ENCODE data around the gene GAMT. TPM values are rescaled to one million over a fixed set of nuclear protein-coding genes. Genes with fewer than 3 reads are reported as not detected.

The GAMT gene
- polyA plus RNA-seq, 4 donors = 24.4 to 44.5 (median 40.2) TPM

DNA sequence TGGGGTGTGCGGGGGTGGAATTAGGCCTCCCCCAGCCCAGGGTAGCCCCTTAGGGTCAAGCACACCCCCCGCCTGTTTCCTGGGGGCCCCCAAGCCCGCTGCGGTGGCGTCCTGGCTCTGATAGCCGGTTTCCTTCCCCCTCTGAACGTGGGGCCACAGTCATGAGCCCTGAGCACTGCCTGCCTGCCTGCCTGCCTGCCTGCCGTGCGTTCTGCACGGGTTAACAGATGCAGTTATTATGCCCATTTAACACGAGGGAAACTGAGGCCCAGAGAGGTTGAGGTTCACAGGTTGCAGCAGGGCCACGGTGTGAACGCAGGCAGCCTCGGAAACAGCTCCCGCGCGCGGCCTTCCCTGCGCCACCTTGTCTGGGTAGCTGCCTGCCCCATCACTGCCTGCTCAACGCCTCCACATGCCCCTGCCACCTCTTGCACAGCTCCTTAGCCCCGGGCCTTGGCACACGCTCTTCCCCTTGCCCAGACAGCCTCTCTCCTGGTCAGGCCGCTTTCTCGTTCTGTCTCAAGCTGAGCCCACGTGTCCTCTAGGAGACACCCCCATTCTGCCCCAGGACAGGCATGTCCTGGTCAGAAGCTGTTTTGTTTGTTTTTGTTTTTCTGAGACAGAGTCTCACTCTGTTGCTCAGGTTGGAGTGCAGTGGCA lies 1.2 kb upstream of the GAMT start:
- DNase-seq (ENCODE audit: low read depth in 4 of 4, low spot score in 2 of 4) = no peak

GRCh38 chr19:1401889-1402217 lies 511 bp upstream of the GAMT start:
- DNase-seq (ENCODE audit: low read depth in 4 of 4, low spot score in 2 of 4) = no peak

DNA sequence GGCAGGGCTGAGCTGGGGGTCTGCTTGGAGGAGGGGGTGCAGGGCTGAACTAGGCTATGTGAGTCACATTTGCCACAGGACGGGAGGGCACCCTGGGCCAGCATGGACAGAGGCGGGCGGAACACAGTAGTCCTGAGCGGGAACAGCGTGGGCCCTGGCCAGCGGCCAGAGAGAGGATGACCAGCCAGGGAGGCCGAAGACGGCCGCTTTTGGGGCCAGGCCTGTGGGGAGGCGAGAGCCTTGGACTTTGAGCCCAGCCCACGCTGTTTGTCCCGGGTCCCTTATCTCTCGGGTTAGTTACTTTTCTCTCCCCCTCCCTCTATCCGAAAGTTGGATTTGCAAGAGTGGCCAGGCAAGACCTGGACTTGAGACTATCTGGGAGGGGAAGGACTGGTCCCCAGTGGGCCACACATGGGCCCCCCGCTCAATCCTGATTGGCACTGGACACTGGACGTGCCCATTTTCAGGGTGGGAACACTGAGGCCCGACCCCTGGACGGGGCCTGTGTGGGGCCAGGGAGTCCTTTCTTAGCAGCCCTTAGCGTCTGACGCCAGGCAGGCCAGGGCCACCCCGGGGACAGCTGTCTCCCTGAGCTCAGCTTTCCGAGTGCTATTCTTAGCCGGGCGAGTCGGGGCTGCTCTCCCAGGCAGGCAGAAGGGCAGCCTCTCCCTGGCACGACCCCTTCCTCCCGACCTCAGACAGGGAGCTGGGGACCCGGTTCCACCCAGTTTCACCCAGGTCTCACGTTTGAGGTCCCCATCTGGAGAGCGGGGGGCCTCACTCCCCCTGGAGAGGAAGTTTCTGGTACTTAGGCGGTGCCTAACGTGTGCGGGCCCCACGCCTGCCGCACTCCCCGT lies 833 bp downstream of the GAMT start:
- no peak for DNase-seq (ENCODE audit: low read depth in 4 of 4, low spot score in 2 of 4)

DNA sequence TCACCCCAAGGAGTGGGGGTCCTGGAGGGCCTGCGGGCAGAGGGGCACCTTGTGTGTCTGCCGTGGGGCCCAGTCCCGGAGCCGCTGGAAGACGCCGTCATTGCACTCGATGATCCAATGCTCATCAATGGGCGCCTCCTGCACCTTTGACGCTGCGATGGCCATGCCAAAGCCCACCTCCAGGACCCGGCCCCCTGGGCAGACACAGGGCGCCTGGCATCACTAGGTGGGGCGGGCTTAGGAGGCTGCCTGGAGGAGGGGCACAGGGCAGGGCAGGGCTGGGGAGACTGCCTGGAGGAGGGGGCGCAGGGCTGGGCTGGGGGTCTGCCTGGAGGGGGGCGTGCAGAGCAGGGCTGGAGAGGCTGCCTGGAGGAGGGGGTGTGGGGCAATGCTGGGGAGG lies 1.6 kb downstream of the GAMT start:
- DNase-seq (ENCODE audit: low read depth in 4 of 4, low spot score in 2 of 4) = no peak

GRCh38 chr19:1399079-1399478 lies 2.3 kb downstream of the GAMT start:
- DNase-seq (ENCODE audit: low read depth in 4 of 4, low spot score in 2 of 4) = no peak

DNA sequence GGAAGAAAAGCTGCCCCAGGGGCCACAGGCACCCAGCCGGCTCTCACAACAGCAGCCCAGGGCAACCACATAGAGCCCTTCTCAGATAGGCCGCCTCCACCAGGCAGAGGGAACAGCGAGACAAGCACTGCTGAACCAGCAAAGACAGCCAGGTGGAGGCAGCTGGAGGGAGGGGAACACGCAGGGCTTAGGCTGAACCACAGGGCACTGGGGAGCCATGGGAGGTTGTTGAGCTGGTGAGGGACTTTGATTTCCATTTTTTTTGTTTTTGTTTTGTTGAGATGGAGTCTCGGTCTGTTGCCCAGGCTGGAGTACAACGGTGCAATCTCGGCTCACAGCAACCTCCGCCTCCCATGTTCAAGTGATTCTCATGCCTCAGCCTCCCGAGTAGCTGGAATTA lies 3.5 kb downstream of the GAMT start:
- no peak for DNase-seq (ENCODE audit: low read depth in 4 of 4, low spot score in 2 of 4)

- no peak for DNase-seq (ENCODE audit: low read depth in 4 of 4, low spot score in 2 of 4)
These were observed 4.3 kb downstream of the GAMT start for GRCh38 chr19:1396768-1397679.

DNA sequence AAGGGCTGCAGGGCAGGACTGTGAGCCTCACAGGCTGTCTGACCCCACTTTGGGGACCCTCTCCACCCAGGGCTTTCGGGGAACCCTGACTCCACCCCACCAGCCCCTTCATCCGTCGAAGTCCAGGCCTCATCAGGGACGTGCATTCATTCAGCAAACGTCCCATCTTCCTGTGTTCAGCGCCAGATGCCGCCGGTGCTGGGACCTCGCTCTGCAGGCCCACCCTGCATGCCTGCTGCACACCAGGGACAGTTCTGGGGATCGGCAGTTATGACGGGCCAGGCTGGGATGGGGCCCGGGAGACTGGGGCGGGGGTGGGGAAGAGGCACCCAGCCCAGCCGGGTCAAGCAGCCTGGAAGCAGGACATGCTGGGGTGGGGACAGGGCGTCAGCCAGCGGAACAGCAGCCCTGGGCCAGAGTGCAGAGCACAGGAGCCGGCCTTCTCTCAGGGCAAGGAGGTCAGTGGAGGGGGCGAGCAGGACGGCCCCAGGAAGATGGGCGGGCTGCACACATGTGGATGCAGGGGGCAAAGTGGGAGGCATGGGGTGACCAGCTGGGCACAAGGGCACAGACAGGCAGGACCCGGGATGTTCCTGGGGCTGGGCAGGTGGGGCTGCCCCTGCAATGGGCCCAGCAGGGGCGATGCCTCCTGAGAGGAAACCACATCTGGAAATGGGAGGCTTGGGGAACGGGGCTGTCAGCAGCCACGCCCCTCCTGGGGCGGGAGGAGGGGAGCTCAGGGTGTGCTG lies 5.1 kb downstream of the GAMT start:
- no peak for DNase-seq (ENCODE audit: low read depth in 4 of 4, low spot score in 2 of 4)

GRCh38 chr19:1395194-1396018 lies 5.9 kb downstream of the GAMT start:
- DNase-seq (ENCODE audit: low read depth in 4 of 4, low spot score in 2 of 4) = no peak

- no peak for DNase-seq (ENCODE audit: low read depth in 4 of 4, low spot score in 2 of 4)
These were observed 6.8 kb downstream of the GAMT start for GRCh38 chr19:1394252-1395193.

GRCh38 chr19:1393841-1394240 lies 7.5 kb downstream of the GAMT start:
- no peak for DNase-seq (ENCODE audit: low read depth in 4 of 4, low spot score in 2 of 4)

DNA sequence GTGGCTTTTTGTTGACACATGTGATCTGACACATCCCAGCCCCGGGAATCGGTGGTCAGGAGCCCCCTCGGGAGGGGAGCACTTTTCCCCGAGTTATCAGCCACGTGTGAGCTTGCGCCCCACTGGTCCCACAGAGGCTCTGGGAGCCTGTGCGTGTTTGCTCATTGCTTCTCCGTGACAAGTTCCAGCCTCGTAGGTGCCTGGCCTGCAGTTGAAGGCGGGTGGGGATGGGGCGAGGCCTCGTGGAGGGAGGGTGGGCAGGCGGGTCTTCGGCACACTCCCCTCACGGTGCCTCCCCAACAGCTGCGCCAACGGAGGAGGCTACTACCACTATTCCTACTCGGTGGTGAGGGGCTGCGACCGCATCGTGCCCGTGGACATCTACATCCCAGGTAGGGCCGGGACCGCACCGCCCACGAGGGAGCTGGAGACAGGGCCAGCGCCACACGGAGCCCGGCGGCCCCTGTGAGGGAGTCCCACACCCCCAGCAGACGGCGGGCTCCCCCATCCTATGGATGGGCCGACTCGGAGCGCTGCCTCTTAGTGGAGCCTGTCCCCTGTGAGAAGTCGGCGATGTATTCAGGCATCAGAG lies 8.3 kb downstream of the GAMT start:
- no peak for DNase-seq (ENCODE audit: low read depth in 4 of 4, low spot score in 2 of 4)

DNA sequence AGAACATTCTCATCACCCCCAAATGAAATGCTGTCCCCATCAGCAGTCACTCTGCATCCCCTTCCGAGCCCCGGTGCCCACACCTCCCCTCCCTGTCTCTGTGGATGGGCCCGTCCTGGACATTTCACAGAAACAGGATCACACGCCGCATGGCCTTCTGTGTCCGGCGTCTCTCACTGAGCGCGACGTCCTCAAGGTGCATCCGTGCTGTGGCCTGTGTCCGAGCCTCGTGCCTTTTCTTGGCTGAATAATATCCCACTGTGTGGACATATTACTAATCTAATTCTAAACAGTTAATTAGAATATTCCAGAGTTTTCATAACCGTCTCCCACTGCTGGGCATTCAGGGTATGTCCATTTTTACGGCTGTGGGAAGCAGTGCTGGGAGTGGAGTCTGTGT lies 8.9 kb downstream of the GAMT start:
- DNase-seq (ENCODE audit: low read depth in 4 of 4, low spot score in 2 of 4) = no peak

DNA sequence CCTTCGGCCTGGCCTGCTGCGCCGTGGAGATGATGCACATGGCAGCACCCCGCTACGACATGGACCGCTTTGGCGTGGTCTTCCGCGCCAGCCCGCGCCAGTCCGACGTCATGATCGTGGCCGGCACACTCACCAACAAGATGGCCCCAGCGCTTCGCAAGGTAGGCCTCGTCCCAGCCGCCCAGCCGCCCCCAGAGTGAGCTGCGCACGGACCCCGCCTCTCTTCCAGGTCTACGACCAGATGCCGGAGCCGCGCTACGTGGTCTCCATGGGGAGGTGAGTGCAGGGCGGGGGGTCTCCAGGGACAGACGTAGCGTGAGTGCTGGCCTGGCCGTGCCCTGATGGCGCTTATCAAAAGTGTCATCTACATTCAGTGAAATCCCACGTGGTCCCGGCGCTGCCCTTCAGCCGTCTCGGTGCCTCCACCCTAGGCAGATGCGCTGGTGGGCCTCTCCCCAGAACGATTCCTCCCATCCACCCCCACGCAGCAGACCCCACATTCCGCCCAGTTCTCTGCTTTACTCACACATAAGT lies 10.4 kb downstream of the GAMT start:
- no peak for DNase-seq (ENCODE audit: low read depth in 4 of 4, low spot score in 2 of 4)

DNA sequence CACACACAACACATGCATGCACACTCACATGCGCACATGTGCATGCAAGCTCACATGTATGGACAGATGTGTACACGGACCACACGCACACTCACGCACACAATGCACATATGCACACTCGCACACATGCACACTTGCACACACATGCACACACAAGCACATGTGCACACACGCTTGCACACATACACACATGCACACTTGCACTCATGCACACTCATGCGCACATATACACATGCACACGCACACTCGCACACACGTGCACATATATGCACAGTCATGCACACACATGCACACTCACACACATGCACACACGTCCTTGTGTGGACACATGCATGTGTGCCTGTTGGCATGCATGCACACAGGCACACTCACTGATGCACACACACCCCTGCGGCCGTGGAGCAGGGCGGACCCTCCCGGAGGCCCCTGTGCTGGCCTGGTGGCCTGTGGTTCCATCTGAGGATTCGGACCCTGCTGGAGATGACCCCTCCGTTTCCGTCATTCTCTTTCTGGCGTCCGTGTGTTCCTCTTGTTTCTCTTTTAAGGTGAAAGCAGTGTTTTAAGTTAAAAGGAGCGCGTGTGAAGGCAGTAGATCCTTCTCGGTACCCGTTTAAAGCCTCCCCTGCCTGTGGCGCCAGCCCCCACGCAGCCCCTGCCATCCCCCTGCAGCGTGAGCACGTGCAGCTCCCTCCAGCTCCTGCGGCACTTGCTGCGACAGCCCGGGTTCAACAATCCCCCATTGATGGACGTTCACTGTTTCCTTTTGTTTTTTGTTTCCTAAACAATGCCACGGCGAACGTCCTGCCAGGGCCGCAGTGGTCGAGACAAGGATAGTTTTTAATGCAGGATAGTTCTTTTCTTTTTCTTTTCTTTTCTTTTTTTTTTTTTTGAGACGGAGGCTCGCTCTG lies 12.1 kb downstream of the GAMT start:
- no peak for DNase-seq (ENCODE audit: low read depth in 4 of 4, low spot score in 2 of 4)

- no peak for DNase-seq (ENCODE audit: low read depth in 4 of 4, low spot score in 2 of 4)
These were observed 12.7 kb downstream of the GAMT start for GRCh38 chr19:1388637-1389026.
